ENCODE data around the gene PERP.

DNA sequence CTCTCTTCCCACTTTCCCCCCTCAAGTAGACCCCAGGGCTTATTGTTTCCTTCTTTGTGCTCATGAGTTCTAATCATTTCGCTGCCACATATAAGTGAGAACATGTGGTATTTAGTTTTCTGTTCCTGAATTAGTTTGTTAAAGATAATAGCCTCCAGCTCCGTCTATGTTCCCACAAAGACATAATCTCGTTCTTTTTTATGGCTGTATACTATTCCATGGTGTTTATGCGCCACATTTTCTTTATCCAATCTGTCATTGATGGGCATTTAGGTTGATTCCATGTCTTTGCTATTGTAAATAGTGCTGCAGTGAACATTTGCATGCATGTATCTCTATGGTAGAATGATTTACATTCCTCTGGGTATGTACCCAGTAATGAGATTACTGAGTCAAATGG is 16.9 kb upstream of the PERP start:
- no peak for TF ChIP-seq CTCF (IDR thresholded peaks at IDR 0.05 in 2 of 3, conservative IDR thresholded peaks at IDR 0.05 in 1 of 3; ENCODE audit: borderline replicate concordance in 1 of 3, insufficient read depth in 1 of 3, low read depth in 2 of 3, low read length in 2 of 3)
- TF ChIP-seq JUND (IDR thresholded peaks at IDR 0.05) = no peak
- TF ChIP-seq POLR2A (IDR thresholded peaks at IDR 0.05; ENCODE audit: borderline replicate concordance, extremely low read depth, insufficient read depth, insufficient read length) = no peak
- no peak for TF ChIP-seq POLR2AphosphoS5 (IDR thresholded peaks at IDR 0.05; ENCODE audit: low read depth, low read length)
- no peak for TF ChIP-seq SRF (IDR thresholded peaks at IDR 0.05; ENCODE audit: low read depth)
- no peak for TF ChIP-seq YY1 (IDR thresholded peaks at IDR 0.05; ENCODE audit: extremely low read depth, insufficient replicate concordance, low read depth, low read length)
- TF ChIP-seq, protein P1, sequence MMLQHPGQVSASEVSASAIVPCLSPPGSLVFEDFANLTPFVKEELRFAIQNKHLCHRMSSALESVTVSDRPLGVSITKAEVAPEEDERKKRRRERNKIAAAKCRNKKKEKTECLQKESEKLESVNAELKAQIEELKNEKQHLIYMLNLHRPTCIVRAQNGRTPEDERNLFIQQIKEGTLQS (IDR thresholded peaks at IDR 0.05) = no peak
- no peak for TF ChIP-seq EZH2 (IDR thresholded peaks at IDR 0.05)
- TF ChIP-seq RAD21 (IDR thresholded peaks at IDR 0.05; ENCODE audit: low read depth) = no peak
- no peak for TF ChIP-seq TCF7L2 (IDR thresholded peaks at IDR 0.05; ENCODE audit: borderline replicate concordance, extremely low read depth, insufficient read depth, insufficient read length)
- no peak for TF ChIP-seq SP1 (IDR thresholded peaks at IDR 0.05; ENCODE audit: low read depth)
- TF ChIP-seq EZH2phosphoT487 (IDR thresholded peaks at IDR 0.05; ENCODE audit: borderline replicate concordance) = no peak
- no peak for TF ChIP-seq MAX (IDR thresholded peaks at IDR 0.05)

Measured in HCT116 (cell line).